ENCODE measurements around the gene ARMC3. TPM values are rescaled to one million over a fixed set of nuclear protein-coding genes. Genes with fewer than 3 reads are reported as not detected.

ARMC3 gene
- polyA plus RNA-seq, 1 donor from 2014 or later = 0.22 TPM

- H3K4me3 ChIP-seq (ENCODE audit: low read length) = no peak overlapping the region
- no peaks in the 10 kb centered on the region for H3K79me2 ChIP-seq (replicated peaks; ENCODE audit: insufficient read depth, low read length)
- H3K9me3 ChIP-seq (ENCODE audit: low read length) = no peaks in the 10 kb centered on the region
- no peak overlapping the region for H3K27ac ChIP-seq (ENCODE audit: low read length)
- no peak overlapping the region for H3K9ac ChIP-seq (ENCODE audit: low read length)
- no peaks in the 10 kb centered on the region for H3K9me2 ChIP-seq (ENCODE audit: insufficient read depth, low read length)
- H4K20me1 ChIP-seq (ENCODE audit: insufficient read depth) = no peaks in the 10 kb centered on the region
- H3K27me3 ChIP-seq (ENCODE audit: insufficient read depth, low read depth, low read length) = no peaks in the 10 kb centered on the region
- H3K36me3 ChIP-seq (ENCODE audit: insufficient read depth, low read length) = no peaks in the 10 kb centered on the region
- H3K4me2 ChIP-seq (ENCODE audit: low read length) = no peak overlapping the region
- TF ChIP-seq SMC3 (conservative IDR thresholded peaks at IDR 0.05; ENCODE audit: poor library complexity) (no peak), REST (IDR thresholded peaks at IDR 0.05; ENCODE audit: borderline replicate concordance) (no peak)
- H2AFZ ChIP-seq (ENCODE audit: low read depth, low read length) = no peak overlapping the region
- H3F3A ChIP-seq (ENCODE audit: insufficient read depth, low read length, poor library complexity, severe bottlenecking) = no peaks in the 10 kb centered on the region
Observed at GRCh38 chr10:22993314-22993713, 65.5 kb downstream of the ARMC3 start.

- H3K9ac ChIP-seq (ENCODE audit: low read length) = no peak overlapping the region
- no peaks in the 10 kb centered on the region for H3K9me2 ChIP-seq (ENCODE audit: insufficient read depth, low read length)
- TF ChIP-seq CTCF (IDR thresholded peaks at IDR 0.05; ENCODE audit: poor library complexity, severe bottlenecking) (no peak), MXI1 (conservative IDR thresholded peaks at IDR 0.05; ENCODE audit: poor library complexity, severe bottlenecking) (no peak), REST (IDR thresholded peaks at IDR 0.05; ENCODE audit: borderline replicate concordance) (no peak), SMC3 (conservative IDR thresholded peaks at IDR 0.05; ENCODE audit: poor library complexity) (no peak), EP300 (conservative IDR thresholded peaks at IDR 0.05; ENCODE audit: poor library complexity, severe bottlenecking) (no peak), POLR2AphosphoS5 (IDR thresholded peaks at IDR 0.05) (no peak), EZH2 (IDR thresholded peaks at IDR 0.05; ENCODE audit: borderline replicate concordance, insufficient read depth, low read length, poor library complexity, severe bottlenecking) (no peak), RAD21 (conservative IDR thresholded peaks at IDR 0.05) (no peak), TAF1 (IDR thresholded peaks at IDR 0.05; ENCODE audit: low read depth) (no peak)
- H3F3A ChIP-seq (ENCODE audit: insufficient read depth, low read length, poor library complexity, severe bottlenecking) = no peaks in the 10 kb centered on the region
- no peaks in the 10 kb centered on the region for H4K20me1 ChIP-seq (ENCODE audit: insufficient read depth)
- H3K79me2 ChIP-seq (replicated peaks; ENCODE audit: insufficient read depth, low read length) = no peaks in the 10 kb centered on the region
- H3K36me3 ChIP-seq (ENCODE audit: insufficient read depth, low read length) = no peaks in the 10 kb centered on the region
- no peak overlapping the region for H3K27ac ChIP-seq (ENCODE audit: low read length)
- no peak overlapping the region for H2AFZ ChIP-seq (ENCODE audit: low read depth, low read length)
- no peak overlapping the region for H3K4me3 ChIP-seq (ENCODE audit: low read length)
- no peaks in the 10 kb centered on the region for H3K27me3 ChIP-seq (ENCODE audit: insufficient read depth, low read depth, low read length)
- H3K9me3 ChIP-seq (ENCODE audit: low read length) = no peaks in the 10 kb centered on the region
- no peak overlapping the region for H3K4me2 ChIP-seq (ENCODE audit: low read length)
Observed at GRCh38 chr10:22997096-22997495, 69.2 kb downstream of the ARMC3 start.
